HL-60 (cell line): ENCODE results near the gene GGPS1.

Experiments used
- CTCF ChIP-seq: IDR thresholded peaks from one replicate; pipeline ENCODE4 v1.5.1; 2011; ENCODE audit warnings: low read length, control low read depth, inconsistent platforms; ENCODE audit not compliant: insufficient read depth
- GABPA ChIP-seq: IDR thresholded peaks from 2 replicates; pipeline ENCODE4 v1.6.1; 2012; ENCODE audit warnings: low read depth
- POLR2AphosphoS5 ChIP-seq: IDR thresholded peaks from 2 replicates; pipeline ENCODE4 v1.6.1; 2012; ENCODE audit warnings: low read depth
- REST ChIP-seq: IDR thresholded peaks from 2 replicates; pipeline ENCODE4 v1.6.1; 2012; ENCODE audit warnings: low read depth; ENCODE audit not compliant: insufficient replicate concordance
- SPI1 ChIP-seq: IDR thresholded peaks from 2 replicates; pipeline ENCODE4 v1.6.1; 2012; ENCODE audit warnings: low read depth, mild to moderate bottlenecking, borderline replicate concordance

GRCh38 chr1:235291599-235292091 is 36.7 kb upstream of the GGPS1 start:
- no peak for TF ChIP-seq CTCF
- no peak for TF ChIP-seq GABPA
- no peak for TF ChIP-seq REST
- TF ChIP-seq POLR2AphosphoS5 = no peak
- TF ChIP-seq SPI1 = no peak
